ENCODE data around the gene CACYBP. TPM values are rescaled to one million over a fixed set of nuclear protein-coding genes. Genes with fewer than 3 reads are reported as not detected.

The CACYBP gene
- total and polyA plus RNA-seq, 2 of the 8 experiments (the other 6 are each of a cell fraction or from before 2014, with no cell fraction given): 28.3 to 247 TPM

DNA sequence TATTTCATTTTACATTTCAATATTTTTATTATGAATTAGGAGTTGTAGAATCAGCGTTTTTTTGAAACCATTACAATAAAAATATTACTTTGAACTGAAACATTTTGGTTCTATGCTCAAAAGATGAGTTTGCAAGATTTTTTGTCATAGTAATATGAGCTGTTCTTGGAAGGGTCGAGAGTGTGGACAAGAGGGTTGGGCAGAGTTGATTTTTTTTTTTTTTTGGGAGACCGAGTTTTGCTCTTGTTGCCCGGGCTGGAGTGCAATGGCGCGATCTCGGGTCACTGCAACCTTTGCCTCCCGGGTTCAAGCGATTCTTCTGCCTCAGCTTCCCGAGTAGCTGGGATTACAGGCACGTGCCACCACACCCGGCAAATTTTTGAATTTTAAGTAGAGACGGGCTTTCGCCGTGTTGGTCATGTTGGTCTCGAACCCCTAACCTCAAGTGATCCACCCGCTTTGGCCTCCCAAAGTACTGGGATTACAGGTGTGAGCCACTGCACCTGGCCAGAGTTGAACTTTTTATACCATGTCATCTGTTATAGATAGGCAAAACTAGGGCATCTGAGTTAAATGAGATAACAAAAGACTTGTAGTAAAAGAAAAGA lies 3.3 kb downstream of the CACYBP start:
- no peak overlapping the region for H2BK120ac ChIP-seq (replicated peaks; ENCODE audit: low read depth, low read length)
- POLR2A ChIA-PET (ENCODE audit: partially characterized antibody): interaction anchor here (0.6 to 1.8 kb wide), 4 partner anchors 12 to 415 kb away, joined by 4 to 5 read pairs (median 4); partner anchors contain the start of gene MRPS14
- DNase-seq (ENCODE audit: low read depth in 1 of 2, low spot score in 2 of 2): no peak
- no peak overlapping the region for H2BK15ac ChIP-seq (ENCODE audit: low read length)
- CTCF ChIA-PET (ENCODE audit: partially characterized antibody): interaction anchor here (1.6 kb wide), 1 partner anchor 26 kb away, joined by 5 read pairs; no protein-coding TSS in a partner anchor
- 0 out of 2 replicates have a peak, but pooled peaks cover 2% of the 10 kb centered on the region for H3K79me1 ChIP-seq (ENCODE audit: low read depth, low read length)
- no peaks in the 10 kb centered on the region for H3K9me3 ChIP-seq (ENCODE audit: insufficient read depth in 2 of 2, low read depth in 1 of 2, low read length in 1 of 2)
- H3K4me2 ChIP-seq (ENCODE audit: insufficient read depth in 1 of 2, low read depth in 2 of 2, low read length in 2 of 2): peak overlapping the region in 1 of 2 experiments; percentile 1; a peak in 2 of 4 replicates
- H4K20me1 ChIP-seq (replicated peaks in 1 of 2; ENCODE audit: control insufficient read depth in 1 of 2, insufficient read depth in 2 of 2, low read length in 2 of 2): peaks cover 5 to 11% of the 10 kb centered on the region in 2 experiments
- no peaks in the 10 kb centered on the region for H3K27me3 ChIP-seq (replicated peaks in 1 of 4; ENCODE audit: control insufficient read depth in 3 of 4, extremely low read depth in 1 of 4, insufficient read depth in 3 of 4, low read length in 3 of 4)
- peaks cover 5% of the 10 kb centered on the region for H3K23me2 ChIP-seq (ENCODE audit: low read depth, low read length)
- no peak overlapping the region for H4K5ac ChIP-seq (ENCODE audit: insufficient read length, low read depth, low read length)
- no peak overlapping the region for H4K8ac ChIP-seq (ENCODE audit: extremely low read depth, insufficient read depth, low read length)
- no peak overlapping the region for H3K18ac ChIP-seq (ENCODE audit: extremely low read depth, low read length)
- no peak overlapping the region for H2BK12ac ChIP-seq (ENCODE audit: low read depth, low read length)
- WGBS, 2 experiments (ENCODE audit: extremely low coverage in 1 of 2, insufficient coverage in 1 of 2, insufficient read length in 1 of 2, insufficient replicate concordance in 2 of 2, low coverage in 1 of 2, low lambda C conversion rate in 2 of 2, missing lambda C conversion rate in 1 of 2): 91% methylated on average over 17 of the region's 17 CpGs; no CpG with 5 or more reads in 1 of the 2 experiments
- peaks cover 15 to 36% (median 31%) of the 10 kb centered on the region in 4 experiments for H3K36me3 ChIP-seq (ENCODE audit: control insufficient read depth in 2 of 4, insufficient read depth in 4 of 4, low read length in 3 of 4)
- H2BK20ac ChIP-seq (ENCODE audit: low read length): no peak overlapping the region
- H3K4me3 ChIP-seq (ENCODE audit: extremely low read depth in 1 of 4, insufficient read depth in 2 of 4, low read depth in 3 of 4, low read length in 4 of 4): no peak overlapping the region
- H3K9ac ChIP-seq (replicated peaks in 1 of 4; ENCODE audit: extremely low read depth in 1 of 4, low read depth in 3 of 4, low read length in 3 of 4): no peak overlapping the region
- no peak overlapping the region for H3K23ac ChIP-seq (ENCODE audit: insufficient read length)
- no peak overlapping the region for H2AK5ac ChIP-seq (ENCODE audit: low read depth, low read length)
- H2BK5ac ChIP-seq (ENCODE audit: low read depth, low read length): no peak overlapping the region
- peaks cover 0 to 4% (median 0%) of the 10 kb centered on the region in 4 experiments; a peak in 1 of 7 replicates for H3K4me1 ChIP-seq (replicated peaks in 1 of 4; ENCODE audit: control insufficient read depth in 3 of 4, insufficient read depth in 4 of 4, low read length in 3 of 4)
- no peak for FAIRE-seq
- H4K91ac ChIP-seq (replicated peaks; ENCODE audit: insufficient read length, low read length): no peak overlapping the region
- no peak overlapping the region for H2AFZ ChIP-seq (ENCODE audit: low read length)
- peaks cover 39 to 80% of the 10 kb centered on the region in 2 experiments for H3K79me2 ChIP-seq (ENCODE audit: control insufficient read depth in 1 of 2, insufficient read depth in 2 of 2, low read length in 2 of 2)
- H3K14ac ChIP-seq (ENCODE audit: insufficient read length): no peak overlapping the region
- no peak overlapping the region for H3K27ac ChIP-seq (ENCODE audit: low read depth, low read length)
- H3K56ac ChIP-seq (replicated peaks; ENCODE audit: insufficient read length, low read depth, low read length): no peak overlapping the region
- H3K4ac ChIP-seq (replicated peaks; ENCODE audit: insufficient read length, low read depth, low read length): no peak overlapping the region
- TF ChIP-seq HDAC6 (IDR thresholded peaks at IDR 0.05; ENCODE audit: low read depth, low read length) (no peak), POLR2AphosphoS5 (IDR thresholded peaks at IDR 0.05; ENCODE audit: low read depth, low read length) (no peak), SRF (IDR thresholded peaks at IDR 0.05; ENCODE audit: low read depth, low read length) (no peak), ZNF274 (IDR thresholded peaks at IDR 0.05; ENCODE audit: borderline replicate concordance, extremely low read depth, low read length) (no peak), NANOG (IDR thresholded peaks at IDR 0.05; ENCODE audit: insufficient read depth, low read depth, low read length, poor library complexity, severe bottlenecking) (no peak), ASH2L (IDR thresholded peaks at IDR 0.05; ENCODE audit: low read length) (no peak), TAF1 (IDR thresholded peaks at IDR 0.05; ENCODE audit: low read depth, low read length) (no peak), CBX5 (IDR thresholded peaks at IDR 0.05; ENCODE audit: low read depth, low read length) (no peak)
- TF ChIP-seq, protein P1, sequence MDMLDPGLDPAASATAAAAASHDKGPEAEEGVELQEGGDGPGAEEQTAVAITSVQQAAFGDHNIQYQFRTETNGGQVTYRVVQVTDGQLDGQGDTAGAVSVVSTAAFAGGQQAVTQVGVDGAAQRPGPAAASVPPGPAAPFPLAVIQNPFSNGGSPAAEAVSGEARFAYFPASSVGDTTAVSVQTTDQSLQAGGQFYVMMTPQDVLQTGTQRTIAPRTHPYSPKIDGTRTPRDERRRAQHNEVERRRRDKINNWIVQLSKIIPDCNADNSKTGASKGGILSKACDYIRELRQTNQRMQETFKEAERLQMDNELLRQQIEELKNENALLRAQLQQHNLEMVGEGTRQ (IDR thresholded peaks at IDR 0.05; ENCODE audit: low read length): no peak
- TF ChIP-seq, protein P2, sequence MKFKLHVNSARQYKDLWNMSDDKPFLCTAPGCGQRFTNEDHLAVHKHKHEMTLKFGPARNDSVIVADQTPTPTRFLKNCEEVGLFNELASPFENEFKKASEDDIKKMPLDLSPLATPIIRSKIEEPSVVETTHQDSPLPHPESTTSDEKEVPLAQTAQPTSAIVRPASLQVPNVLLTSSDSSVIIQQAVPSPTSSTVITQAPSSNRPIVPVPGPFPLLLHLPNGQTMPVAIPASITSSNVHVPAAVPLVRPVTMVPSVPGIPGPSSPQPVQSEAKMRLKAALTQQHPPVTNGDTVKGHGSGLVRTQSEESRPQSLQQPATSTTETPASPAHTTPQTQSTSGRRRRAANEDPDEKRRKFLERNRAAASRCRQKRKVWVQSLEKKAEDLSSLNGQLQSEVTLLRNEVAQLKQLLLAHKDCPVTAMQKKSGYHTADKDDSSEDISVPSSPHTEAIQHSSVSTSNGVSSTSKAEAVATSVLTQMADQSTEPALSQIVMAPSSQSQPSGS (IDR thresholded peaks at IDR 0.05; ENCODE audit: low read length): no peak
